ENCODE measurements around the gene OR52E4. TPM values are rescaled to one million over a fixed set of nuclear protein-coding genes. Genes with fewer than 3 reads are reported as not detected.

OR52E4 gene
- total and polyA plus RNA-seq, 10 of the 15 experiments (the other 5 are each of a cell fraction or from before 2014, with no cell fraction given) = not detected

DNA sequence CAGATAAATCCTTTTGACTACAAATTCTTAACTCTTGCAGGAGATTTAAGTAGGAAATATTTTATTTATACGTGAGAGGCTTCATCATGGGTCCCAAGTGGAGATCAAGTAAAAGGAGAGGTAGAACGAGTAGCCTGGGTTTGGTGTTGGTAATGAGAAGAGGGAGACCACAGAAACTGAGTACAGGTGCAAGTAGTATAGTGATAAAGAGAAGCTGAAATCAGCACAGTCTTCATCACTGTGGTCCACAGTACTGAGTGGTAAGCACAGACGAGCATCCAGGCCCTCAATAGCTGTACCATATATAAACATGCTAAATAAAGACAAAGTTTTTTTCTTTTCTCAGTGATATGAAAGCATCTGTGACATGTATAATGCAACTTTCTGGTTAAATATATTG lies 6.7 kb downstream of the OR52E4 start:
- no peak for FAIRE-seq
- no peaks in the 10 kb centered on the region for H3K9me3 ChIP-seq (replicated peaks; ENCODE audit: control insufficient read depth, insufficient read depth, low read length)
- no peak overlapping the region for H3K9ac ChIP-seq (ENCODE audit: control insufficient read depth, insufficient read depth, low read length)
- in situ Hi-C loops (cut with MboI) = no loop called here
- POLR2A ChIA-PET = no interaction called here
- no peak overlapping the region for H2AFZ ChIP-seq (ENCODE audit: control insufficient read depth, low read depth, low read length)
- no peaks in the 10 kb centered on the region for H3K36me3 ChIP-seq (ENCODE audit: control insufficient read depth in 2 of 2, insufficient read depth in 2 of 2, low read length in 1 of 2)
- ATAC-seq = no peak
- H3K27ac ChIP-seq (ENCODE audit: control insufficient read depth, insufficient read depth) = no peak overlapping the region
- H4K20me1 ChIP-seq (ENCODE audit: control insufficient read depth, insufficient read depth) = no peaks in the 10 kb centered on the region
- no peaks in the 10 kb centered on the region for H3K79me2 ChIP-seq (ENCODE audit: control insufficient read depth, insufficient read depth, low read length)
- no peaks in the 10 kb centered on the region for H3K27me3 ChIP-seq (replicated peaks in 1 of 2; ENCODE audit: control insufficient read depth in 2 of 2, insufficient read depth in 2 of 2, low read length in 1 of 2)
- 0% methylated on average over 3 of the region's 3 CpGs for WGBS (ENCODE audit: insufficient coverage, insufficient replicate concordance, low lambda C conversion rate, missing lambda C conversion rate)
- H3K4me3 ChIP-seq = no peak overlapping the region
- no peak overlapping the region for H3K4me2 ChIP-seq (ENCODE audit: control insufficient read depth, insufficient read depth)
- BruUV-seq (replicated peaks) = no TSS peak
- no peak for DNase-seq (ENCODE audit: low read depth, low spot score)
- no peaks in the 10 kb centered on the region for H3K4me1 ChIP-seq (ENCODE audit: control insufficient read depth, insufficient read depth, low read length)
- SMC1A ChIA-PET (ENCODE audit: uncharacterized antibody, unreplicated experiment) = interaction anchor here (0.6 to 2.0 kb wide), 4 partner anchors 78 to 655 kb away, joined by 4 to 6 read pairs (median 4); partner anchors contain the start of gene OR52N2
- CTCF ChIA-PET = interaction anchor here (1.1 kb wide), 1 partner anchor 203 kb away, joined by 4 read pairs; the partner anchor contains the start of gene TRIM5
- intact Hi-C loops (cut with micrococcal nuclease; ENCODE audit: unreplicated experiment) = loop anchor here (10.0 kb wide), 1 partner anchor 428 kb away; no protein-coding TSS in a partner anchor
- RAD21 ChIA-PET (ENCODE audit: unreplicated experiment) = interaction anchor here (1.0 kb wide), 1 partner anchor 55 kb away, joined by 3 read pairs; no protein-coding TSS in a partner anchor
- no peak for TF ChIP-seq POLR2AphosphoS5 (IDR thresholded peaks at IDR 0.05; ENCODE audit: low read length)
- no peak for TF ChIP-seq SMAD5 (IDR thresholded peaks at IDR 0.05; ENCODE audit: low read depth)
- TF ChIP-seq SP1 (IDR thresholded peaks at IDR 0.05; ENCODE audit: low read depth, low read length) = no peak
- TF ChIP-seq ZNF384 (IDR thresholded peaks at IDR 0.05; ENCODE audit: borderline replicate concordance, low read depth, low read length) = no peak
- no peak for TF ChIP-seq NR2F1 (conservative IDR thresholded peaks at IDR 0.05)
- no peak for TF ChIP-seq LARP7 (IDR thresholded peaks at IDR 0.05)
- TF ChIP-seq NR2C2 (IDR thresholded peaks at IDR 0.05; ENCODE audit: borderline replicate concordance, control insufficient read depth, insufficient read length, low read depth) = no peak
- TF ChIP-seq, protein P1, sequence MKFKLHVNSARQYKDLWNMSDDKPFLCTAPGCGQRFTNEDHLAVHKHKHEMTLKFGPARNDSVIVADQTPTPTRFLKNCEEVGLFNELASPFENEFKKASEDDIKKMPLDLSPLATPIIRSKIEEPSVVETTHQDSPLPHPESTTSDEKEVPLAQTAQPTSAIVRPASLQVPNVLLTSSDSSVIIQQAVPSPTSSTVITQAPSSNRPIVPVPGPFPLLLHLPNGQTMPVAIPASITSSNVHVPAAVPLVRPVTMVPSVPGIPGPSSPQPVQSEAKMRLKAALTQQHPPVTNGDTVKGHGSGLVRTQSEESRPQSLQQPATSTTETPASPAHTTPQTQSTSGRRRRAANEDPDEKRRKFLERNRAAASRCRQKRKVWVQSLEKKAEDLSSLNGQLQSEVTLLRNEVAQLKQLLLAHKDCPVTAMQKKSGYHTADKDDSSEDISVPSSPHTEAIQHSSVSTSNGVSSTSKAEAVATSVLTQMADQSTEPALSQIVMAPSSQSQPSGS (IDR thresholded peaks at IDR 0.05; ENCODE audit: low read length) = no peak

All from GM12878 (cell line).